K562 (cell line): Measurements from ENCODE around the gene CTCF. TPM values are rescaled to one million over a fixed set of nuclear protein-coding genes. Genes with fewer than 3 reads are reported as not detected.
A peak's percentile ranks its signal among the peaks of the same experiment; 100 is the strongest.

Experiments used
- ARID1B ChIP-seq: fragments of 450-650 bp; IDR thresholded peaks from 2 replicates; pipeline ENCODE4 v1.6.1; 2016; ENCODE audit warnings: antibody characterized with exemption, mild to moderate bottlenecking, inconsistent platforms
- BDP1 ChIP-seq: IDR thresholded peaks from 3 replicates; pipeline ENCODE4 v1.6.1; 2011; ENCODE audit not compliant: insufficient read length, insufficient read depth
- DPF2 ChIP-seq: fragments of 450-650 bp; IDR thresholded peaks from 2 replicates; pipeline ENCODE4 v1.6.1; 2016
- MYC ChIP-seq, 2 experiments: fragments of 250-450 bp in 1 of 2; sonication (Bioruptor Pico) in 1 of 2; IDR thresholded peaks; 2 replicates each; pipeline versions ENCODE4 v1.5.1 to v1.6.1; 2012 to 2021; ENCODE audit warnings: low read depth in 2 of 2, borderline replicate concordance in 1 of 2, improper control_type of control experiment in 1 of 2, low read length in 1 of 2, mild to moderate bottlenecking in 1 of 2, moderate library complexity in 1 of 2
- NCOA6 ChIP-seq: fragments of 450-650 bp; IDR thresholded peaks from 2 replicates; pipeline ENCODE4 v1.6.1; 2017; ENCODE audit warnings: mild to moderate bottlenecking
- NFE2L1 ChIP-seq: fragments of 450-650 bp; IDR thresholded peaks from 2 replicates; pipeline ENCODE4 v1.6.1; 2016; ENCODE audit warnings: missing genetic modification characterization, low read depth, mild to moderate bottlenecking, missing compliant biosample characterization, moderate library complexity, borderline replicate concordance
- RBM39 ChIP-seq: fragments of 200-400 bp; formaldehyde crosslinking; optimal IDR thresholded peaks from 2 replicates; pipeline ENCODE3; 2018; ENCODE audit warnings: low read depth, low read length
- SMC3 ChIP-seq: conservative IDR thresholded peaks from 2 replicates; pipeline ENCODE4 v1.6.1; 2011; ENCODE audit warnings: low read depth, low read length, improper control_type of control experiment; ENCODE audit not compliant: insufficient read depth
- TCF3 ChIP-seq: sonication (generic); formaldehyde crosslinking; IDR thresholded peaks from 2 replicates; pipeline ENCODE4 v1.4.0; 2020; ENCODE audit warnings: mild to moderate bottlenecking, missing genetic modification reagents
- ZNF175 ChIP-seq: fragments of 200-800 bp; sonication (Bioruptor generic); IDR thresholded peaks from 2 replicates; pipeline ENCODE4 v1.6.1; 2016; ENCODE audit warnings: low read depth, mild to moderate bottlenecking, missing genetic modification characterization, missing compliant biosample characterization
- ZNF592 ChIP-seq: fragments of 450-650 bp; IDR thresholded peaks from 2 replicates; pipeline ENCODE4 v1.6.1; 2017; ENCODE audit warnings: antibody characterized with exemption, mild to moderate bottlenecking
- polyA plus RNA-seq, 8 experiments: library from polyadenylated mRNA; depleted of rRNA in 4 of 8; stranded (reverse) in 5 of 8; unstranded in 3 of 8; fragments of >200 nt; fragmentation: Nextera tagmentation in 2 of 8; fragmentation: Illumina TruSeq in 1 of 8; extraction: Ambion mirVana in 2 of 8; extraction: Trizol in 1 of 8; gene quantifications; 2 replicates each; pipeline versions ENCODE4 v1.2.1 to v1.2.3, GENCODE V29; 2011 to 2014; ENCODE audit warnings: inconsistent platforms in 1 of 8, missing spikeins in 1 of 8
- total RNA-seq, 7 experiments: library from RNA; depleted of rRNA in 6 of 7; stranded (reverse); fragments of >200 nt in 6 of 7; fragmentation: Illumina TruSeq in 2 of 7; extraction: Trizol in 2 of 7; gene quantifications; 2 replicates each; pipeline versions ENCODE4 v1.2.1 to v1.2.3, GENCODE V29; 2011 to 2021; ENCODE audit warnings: low replicate concordance in 1 of 7
- TF ChIP-seq, protein P1 (sequence below): fragments of 250-450 bp; sonication (Bioruptor Pico); IDR thresholded peaks from 2 replicates; pipeline ENCODE4 v1.8.0; 2021; ENCODE audit warnings: mild to moderate bottlenecking, moderate library complexity
- TF ChIP-seq, protein P2 (sequence below), 2 experiments: fragments of 450-650 bp; formaldehyde crosslinking in 1 of 2; IDR thresholded peaks; 2 replicates each; pipeline versions ENCODE4 v1.4.0 to v1.6.1; 2014 to 2020; ENCODE audit warnings: mild to moderate bottlenecking in 2 of 2, borderline replicate concordance in 1 of 2, low read depth in 1 of 2

CTCF gene
- total and polyA plus RNA-seq, 9 of the 15 experiments (the other 6 are each of a cell fraction or from before 2014, with no cell fraction given) = 7.8 to 49.2 (median 33.9) TPM

DNA sequence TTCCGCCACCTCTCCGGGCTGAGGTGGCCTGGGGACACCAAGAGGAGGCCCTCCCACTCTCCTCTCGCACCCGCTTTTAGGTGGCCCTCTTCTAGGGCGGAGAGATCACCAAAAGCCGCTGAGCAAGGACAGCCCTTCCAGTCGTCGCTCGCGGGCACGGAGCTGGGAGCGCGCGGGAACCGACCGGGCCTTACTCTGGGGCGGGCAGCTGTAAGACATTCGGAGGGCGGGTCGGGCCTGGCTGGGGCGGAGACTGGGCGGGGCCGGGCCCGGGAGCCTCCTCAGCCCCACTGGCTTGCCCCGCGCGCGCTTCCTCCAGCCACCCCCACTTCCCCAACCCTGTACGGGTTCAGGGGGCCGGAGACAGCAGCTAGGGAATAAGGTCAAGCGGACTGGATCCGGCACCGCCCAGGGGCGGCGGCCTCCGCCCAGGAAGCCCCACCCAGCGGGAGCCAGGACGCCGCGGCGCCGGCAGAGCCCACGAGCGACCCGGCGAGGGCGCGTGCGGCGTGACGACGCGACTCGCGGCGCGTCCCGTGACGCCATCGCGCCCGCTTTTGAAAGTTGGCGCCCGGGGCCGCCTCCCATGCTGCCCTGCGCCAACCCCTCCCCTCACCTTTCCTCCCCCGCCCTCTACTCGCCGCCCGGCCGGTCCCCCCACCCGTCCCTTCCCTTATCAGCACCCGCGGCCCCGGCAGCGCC is 351 bp upstream of the CTCF start (continued):
- TF ChIP-seq, protein P1, sequence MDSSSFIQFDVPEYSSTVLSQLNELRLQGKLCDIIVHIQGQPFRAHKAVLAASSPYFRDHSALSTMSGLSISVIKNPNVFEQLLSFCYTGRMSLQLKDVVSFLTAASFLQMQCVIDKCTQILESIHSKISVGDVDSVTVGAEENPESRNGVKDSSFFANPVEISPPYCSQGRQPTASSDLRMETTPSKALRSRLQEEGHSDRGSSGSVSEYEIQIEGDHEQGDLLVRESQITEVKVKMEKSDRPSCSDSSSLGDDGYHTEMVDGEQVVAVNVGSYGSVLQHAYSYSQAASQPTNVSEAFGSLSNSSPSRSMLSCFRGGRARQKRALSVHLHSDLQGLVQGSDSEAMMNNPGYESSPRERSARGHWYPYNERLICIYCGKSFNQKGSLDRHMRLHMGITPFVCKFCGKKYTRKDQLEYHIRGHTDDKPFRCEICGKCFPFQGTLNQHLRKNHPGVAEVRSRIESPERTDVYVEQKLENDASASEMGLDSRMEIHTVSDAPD (CRISPR knock-in tag) = no peak
- TF ChIP-seq NFE2L1 (tag) = no peak
- TF ChIP-seq TCF3 (CRISPR knock-in tag) = no peak
- no peak for TF ChIP-seq DPF2
- no peak for TF ChIP-seq ZNF592
- TF ChIP-seq, protein P2, sequence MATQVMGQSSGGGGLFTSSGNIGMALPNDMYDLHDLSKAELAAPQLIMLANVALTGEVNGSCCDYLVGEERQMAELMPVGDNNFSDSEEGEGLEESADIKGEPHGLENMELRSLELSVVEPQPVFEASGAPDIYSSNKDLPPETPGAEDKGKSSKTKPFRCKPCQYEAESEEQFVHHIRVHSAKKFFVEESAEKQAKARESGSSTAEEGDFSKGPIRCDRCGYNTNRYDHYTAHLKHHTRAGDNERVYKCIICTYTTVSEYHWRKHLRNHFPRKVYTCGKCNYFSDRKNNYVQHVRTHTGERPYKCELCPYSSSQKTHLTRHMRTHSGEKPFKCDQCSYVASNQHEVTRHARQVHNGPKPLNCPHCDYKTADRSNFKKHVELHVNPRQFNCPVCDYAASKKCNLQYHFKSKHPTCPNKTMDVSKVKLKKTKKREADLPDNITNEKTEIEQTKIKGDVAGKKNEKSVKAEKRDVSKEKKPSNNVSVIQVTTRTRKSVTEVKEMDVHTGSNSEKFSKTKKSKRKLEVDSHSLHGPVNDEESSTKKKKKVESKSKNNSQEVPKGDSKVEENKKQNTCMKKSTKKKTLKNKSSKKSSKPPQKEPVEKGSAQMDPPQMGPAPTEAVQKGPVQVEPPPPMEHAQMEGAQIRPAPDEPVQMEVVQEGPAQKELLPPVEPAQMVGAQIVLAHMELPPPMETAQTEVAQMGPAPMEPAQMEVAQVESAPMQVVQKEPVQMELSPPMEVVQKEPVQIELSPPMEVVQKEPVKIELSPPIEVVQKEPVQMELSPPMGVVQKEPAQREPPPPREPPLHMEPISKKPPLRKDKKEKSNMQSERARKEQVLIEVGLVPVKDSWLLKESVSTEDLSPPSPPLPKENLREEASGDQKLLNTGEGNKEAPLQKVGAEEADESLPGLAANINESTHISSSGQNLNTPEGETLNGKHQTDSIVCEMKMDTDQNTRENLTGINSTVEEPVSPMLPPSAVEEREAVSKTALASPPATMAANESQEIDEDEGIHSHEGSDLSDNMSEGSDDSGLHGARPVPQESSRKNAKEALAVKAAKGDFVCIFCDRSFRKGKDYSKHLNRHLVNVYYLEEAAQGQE (IDR thresholded peaks at IDR 0.05; ENCODE audit: borderline replicate concordance) = peak; percentile 46
- TF ChIP-seq, protein P2 (CRISPR knock-in tag; IDR thresholded peaks at IDR 0.05; ENCODE audit: low read depth) = no peak
- no peak for TF ChIP-seq ARID1B
- no peak for TF ChIP-seq BDP1
- no peak for TF ChIP-seq NCOA6
- TF ChIP-seq RBM39 = no peak
- peak; percentile 92 for TF ChIP-seq MYC (IDR thresholded peaks at IDR 0.05; ENCODE audit: low read depth, low read length)
- no peak for TF ChIP-seq MYC (CRISPR knock-in tag; IDR thresholded peaks at IDR 0.05; ENCODE audit: borderline replicate concordance, low read depth)
- no peak for TF ChIP-seq ZNF175
- TF ChIP-seq SMC3 = no peak
